Stimulated activated CD4-positive, alpha-beta T cell treated with anti-CD3 and anti-CD28 coated beads, Interleukin-4, amount 100 ng/mL, for 48 hours (primary cell): ENCODE data around the gene CCDC120.

Experiments
- DNase-seq, 2 donors: peaks; one replicate each; pipeline ENCODE4 v3.0.0-alpha.2; 2020; ENCODE audit warnings: low read depth in 2 of 2

CCDC120 gene

DNA sequence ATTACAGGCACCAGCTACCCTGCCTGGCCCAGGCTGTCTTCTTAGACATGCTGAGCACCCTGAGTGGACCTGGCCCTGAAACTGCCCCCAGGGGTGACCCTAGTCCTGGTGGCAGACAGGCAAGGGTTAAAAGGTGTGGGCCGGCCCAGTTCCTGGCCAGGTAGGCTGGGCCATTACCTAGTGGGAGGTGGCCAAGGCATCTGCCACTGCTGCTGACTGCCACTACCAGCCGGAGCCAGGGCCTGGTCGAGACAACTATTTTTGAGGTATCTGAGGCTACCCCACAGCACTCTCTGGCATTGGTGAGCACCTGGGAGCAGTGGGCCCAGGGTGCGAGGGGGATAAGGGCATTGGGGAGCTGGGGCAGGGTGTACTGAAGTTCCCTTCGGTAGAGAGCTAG is at the start of gene CCDC120:
Gene CCDC120 (plus strand): TSS at position 206 of the 400 bp plus-strand sequence. CDS start 3,043 bp downstream, outside the sequence.
- no peak for DNase-seq

DNA sequence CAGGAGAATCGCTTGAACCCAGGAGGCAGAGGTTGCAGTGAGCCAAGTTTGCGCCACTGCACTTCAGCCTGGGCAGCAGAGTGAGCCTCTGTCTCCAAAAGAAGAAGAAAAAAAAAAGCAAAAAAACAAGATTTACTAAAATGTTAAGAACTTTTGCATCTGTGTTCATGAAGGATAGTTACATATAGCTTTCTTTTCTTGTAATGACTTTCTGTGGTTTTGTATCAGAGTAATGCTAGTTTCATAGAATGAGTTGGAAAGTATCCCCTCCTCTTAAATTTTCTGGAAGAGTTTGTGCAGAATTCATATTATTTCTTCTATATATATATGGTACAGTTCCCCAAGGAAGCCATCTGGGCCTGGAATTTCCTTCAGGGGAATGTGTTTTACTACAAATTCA is 39.7 kb upstream of the CCDC120 start:
- no peak for DNase-seq

GRCh38 chrX:49019599-49020249 is 39.1 kb upstream of the CCDC120 start:
- DNase-seq: no peak

DNA sequence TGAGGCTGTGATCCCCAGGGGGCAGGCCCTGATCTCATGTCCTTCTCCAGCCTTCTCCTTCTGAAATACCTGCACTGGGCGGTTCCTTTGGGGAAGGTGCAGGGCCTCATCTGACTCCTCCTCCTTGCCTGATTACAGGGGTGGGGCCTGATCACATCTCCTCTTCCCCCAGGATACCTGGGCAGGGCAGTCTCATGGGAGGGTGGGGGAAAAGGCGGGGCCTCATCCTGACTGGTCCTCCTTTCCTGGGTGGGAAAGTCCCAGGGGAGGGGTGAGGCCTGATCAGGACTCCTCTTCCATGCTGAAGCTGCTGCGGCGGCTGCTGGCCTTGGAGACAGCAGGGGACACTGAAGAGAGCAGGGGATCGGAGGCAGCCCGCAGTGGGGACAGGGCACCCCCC is 28.9 kb upstream of the CCDC120 start:
- DNase-seq: no peak

- DNase-seq: no peak
Measured at GRCh38 chrX:49030283-49030682, 28.5 kb upstream of the CCDC120 start.

GRCh38 chrX:49037883-49038475 is 20.8 kb upstream of the CCDC120 start:
- DNase-seq: no peak

GRCh38 chrX:49039598-49040375 is 19.0 kb upstream of the CCDC120 start:
- DNase-seq: peak; percentile 18 to 22

GRCh38 chrX:49040376-49040955 is 18.3 kb upstream of the CCDC120 start:
- DNase-seq: no peak

DNA sequence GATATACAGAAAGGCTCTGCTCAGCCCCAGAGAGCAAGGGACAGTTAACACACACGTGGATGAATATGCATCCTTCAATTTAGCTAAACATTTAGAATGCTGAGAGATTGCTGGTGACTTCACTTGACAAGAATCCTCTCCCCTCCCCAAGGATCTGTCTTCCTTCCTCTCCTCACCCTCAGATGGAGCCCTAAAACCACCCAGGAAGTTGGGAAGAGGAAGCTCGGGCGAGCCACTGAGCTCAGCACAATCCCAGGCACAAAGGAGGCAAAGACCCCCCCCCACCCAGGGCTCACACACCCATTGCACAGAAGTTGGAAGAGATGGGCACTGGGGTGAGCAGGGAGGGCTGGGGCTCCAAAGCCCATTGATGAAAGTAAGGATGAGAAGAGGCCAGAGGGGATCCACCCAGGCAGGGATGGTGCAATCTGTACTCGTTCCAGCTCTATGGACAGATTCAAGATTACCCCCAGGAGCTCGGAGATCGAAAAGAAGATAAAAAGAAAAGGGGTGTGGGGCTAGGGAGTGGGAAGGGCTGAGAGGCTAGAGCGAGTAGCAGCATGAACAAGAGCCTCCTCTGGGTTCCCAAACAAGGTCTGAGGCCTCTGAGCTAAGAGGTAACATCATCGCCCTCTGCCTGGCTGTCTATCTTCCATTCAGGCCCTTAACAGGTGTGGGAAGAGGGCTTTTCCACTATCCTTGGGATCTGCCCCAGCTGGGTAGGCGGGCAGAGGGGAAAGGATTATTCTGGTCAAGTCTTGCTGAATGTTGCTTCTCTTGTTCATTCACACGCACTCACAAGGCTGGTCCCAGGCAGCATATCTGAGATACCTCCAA is 16.8 kb upstream of the CCDC120 start:
- DNase-seq: no peak

DNA sequence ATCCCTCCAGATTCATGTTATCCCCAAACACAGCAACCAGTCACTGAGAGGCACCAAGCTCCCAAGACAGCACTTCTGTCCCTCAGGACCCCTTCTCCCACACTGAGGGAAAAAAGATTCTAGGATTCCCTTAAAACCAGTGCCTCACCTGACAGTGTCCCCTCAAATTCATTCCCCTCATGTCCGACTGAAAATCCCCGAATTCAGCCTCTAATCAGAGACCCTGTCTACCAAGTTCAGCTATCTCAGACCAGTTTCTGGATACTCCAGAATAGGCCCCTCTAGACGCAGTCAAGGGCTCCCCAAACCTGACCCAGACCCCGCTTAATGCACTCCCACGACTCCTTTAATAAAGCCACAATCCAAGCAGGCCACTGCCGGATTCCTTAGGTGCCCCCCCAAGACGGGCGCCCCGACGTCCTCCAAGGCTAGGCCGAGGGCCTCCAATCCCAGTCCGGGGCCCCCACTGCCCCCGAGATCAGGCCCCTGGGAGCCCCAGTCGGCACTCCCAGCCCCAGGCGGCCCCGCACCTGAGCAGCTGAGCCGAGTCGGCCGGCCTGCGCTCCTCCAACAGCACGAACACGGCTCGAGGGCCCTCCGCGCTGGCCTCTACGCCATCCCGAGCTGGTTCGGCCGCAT is 16.1 kb upstream of the CCDC120 start:
- no peak for DNase-seq

DNA sequence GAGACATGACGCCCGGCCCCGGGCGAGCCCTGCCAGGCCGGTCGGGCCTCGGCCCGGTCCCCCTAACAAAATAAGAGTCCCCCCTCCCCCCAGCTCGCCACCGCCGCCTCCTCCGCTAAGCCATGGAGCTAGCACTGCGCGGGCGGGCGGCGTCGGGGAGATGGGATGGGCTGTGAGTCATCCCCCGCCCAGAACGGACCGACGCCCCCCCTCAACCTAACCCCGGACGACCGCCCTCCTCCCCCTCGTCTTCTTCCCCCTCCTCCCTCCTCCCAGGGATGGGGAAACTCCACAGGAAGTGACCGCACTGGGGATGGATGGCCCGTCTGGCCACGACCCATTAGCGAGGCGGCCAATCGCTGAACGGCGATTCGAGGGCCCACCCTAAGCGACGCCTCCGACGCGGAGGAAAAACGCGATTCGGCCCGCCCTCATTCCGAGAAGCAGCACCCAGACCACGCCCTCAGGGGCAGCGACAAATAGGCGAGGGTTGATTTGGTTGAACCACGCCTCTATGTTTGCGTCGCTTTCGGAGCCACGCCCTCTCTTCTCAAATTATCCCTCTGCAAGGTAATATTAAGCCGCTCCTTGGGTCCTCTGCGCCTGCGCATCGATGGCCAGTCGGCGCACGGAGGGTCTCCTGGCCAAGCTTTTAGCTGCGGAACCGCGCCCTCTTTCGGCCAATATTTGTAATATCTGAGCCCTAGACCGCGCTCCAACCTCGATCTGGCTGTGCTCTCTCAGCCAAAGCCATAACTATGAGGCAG is 15.4 kb upstream of the CCDC120 start, which contains the start of gene TFE3:
Gene TFE3 (minus strand): TSS at position 138 of the 767 bp plus-strand sequence. CDS start 131 bp downstream, at position 7.
- peak; percentile 84 to 93 for DNase-seq

- DNase-seq: no peak
Measured at GRCh38 chrX:49043987-49044281, 14.9 kb upstream of the CCDC120 start.

- DNase-seq: peak; percentile 44 to 55
Measured at GRCh38 chrX:49053223-49054072, 5.4 kb upstream of the CCDC120 start.

GRCh38 chrX:49054073-49054762 is 4.6 kb upstream of the CCDC120 start:
- DNase-seq: no peak

GRCh38 chrX:49059201-49059600 is 402 bp downstream of the CCDC120 start:
- no peak for DNase-seq

DNA sequence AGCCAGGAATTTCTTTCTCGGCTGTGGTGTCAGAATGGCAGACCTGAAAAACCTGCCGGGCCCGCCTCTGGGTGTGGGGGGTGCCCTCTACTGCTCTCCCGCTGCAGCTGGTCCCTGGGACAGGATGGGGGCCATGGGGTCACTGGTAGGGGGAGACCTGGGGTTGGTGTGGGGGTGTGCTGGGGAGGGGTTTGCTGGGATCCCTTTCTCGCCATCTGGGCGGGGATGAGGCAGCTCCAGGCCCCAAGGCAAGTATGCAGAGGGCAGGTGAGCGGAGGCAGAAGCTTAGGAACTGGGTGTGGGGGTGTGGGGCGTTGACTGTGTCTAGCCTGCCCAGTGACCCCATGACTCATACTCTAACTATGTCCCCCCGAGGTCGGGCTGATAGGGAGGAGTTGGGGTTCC is 884 bp downstream of the CCDC120 start:
- no peak for DNase-seq

DNA sequence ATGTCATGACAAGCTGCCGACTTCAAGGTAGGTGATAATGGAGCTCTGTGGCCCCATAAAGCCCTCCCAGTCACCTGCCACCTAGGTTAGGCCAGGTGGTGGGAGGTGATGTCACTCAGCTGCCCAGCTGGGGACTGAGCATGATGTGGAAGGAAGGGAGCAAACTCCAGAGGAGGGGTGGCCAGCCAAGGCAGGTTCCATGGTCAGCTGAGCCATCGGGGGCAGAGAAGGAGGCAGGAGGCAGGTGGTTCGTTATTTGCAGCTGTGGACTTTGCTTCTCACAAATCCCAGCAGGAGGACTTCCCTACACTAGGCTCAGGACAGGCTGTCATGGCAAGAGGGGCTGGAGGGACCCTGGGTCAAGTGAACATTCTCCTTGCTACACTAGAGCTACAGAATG is 2.1 kb downstream of the CCDC120 start:
- no peak for DNase-seq

DNA sequence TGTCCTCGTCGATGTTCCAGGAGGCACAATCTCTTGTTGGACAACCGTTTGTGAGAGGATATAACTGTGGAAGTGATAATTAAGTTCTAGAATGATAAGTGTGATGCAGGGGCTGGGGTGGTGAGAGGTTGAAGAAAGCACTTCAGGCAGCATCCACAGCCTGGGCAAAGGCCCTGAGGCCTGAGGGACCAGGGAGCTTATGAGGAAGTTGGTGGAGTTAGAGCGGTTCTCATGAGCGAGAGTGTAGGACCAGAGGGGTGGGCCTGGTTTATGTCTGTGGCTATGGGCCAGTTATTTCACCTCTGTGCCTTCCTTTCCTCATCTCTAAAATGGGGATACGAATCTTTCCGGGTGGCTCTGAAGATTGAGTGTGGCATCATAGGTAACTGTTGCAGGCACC is 2.7 kb downstream of the CCDC120 start:
- DNase-seq: no peak

GRCh38 chrX:49061916-49062315 is 3.1 kb downstream of the CCDC120 start:
- no peak for DNase-seq
